Stomach (tissue), 4 donors: ENCODE data around the gene STUM.

Source experiments
- CTCF ChIP-seq, 7 experiments: fragments of 450-650 bp in 4 of 7; fragments of 200-600 bp in 3 of 7; sonication (generic) in 3 of 7; IDR thresholded peaks; one replicate each; pipeline ENCODE4 v1.5.1; 2016 to 2019; ENCODE audit warnings: antibody characterized with exemption in 7 of 7, control low read depth in 2 of 7, mild to moderate bottlenecking in 1 of 7
- POLR2A ChIP-seq, 4 donors: fragments of 450-650 bp; IDR thresholded peaks; one replicate each; pipeline ENCODE4 v1.6.1; 2016; ENCODE audit warnings: antibody characterized with exemption in 4 of 4, control low read depth in 2 of 4, mild to moderate bottlenecking in 1 of 4, moderate library complexity in 1 of 4
- POLR2AphosphoS5 ChIP-seq, 3 donors: sonication (generic); formaldehyde crosslinking; IDR thresholded peaks; one replicate each; pipeline ENCODE4 v1.6.1; 2016; ENCODE audit warnings: antibody characterized with exemption in 3 of 3

GRCh38 chr1:226560243-226560642, 11.7 kb downstream of the STUM start:
- TF ChIP-seq POLR2AphosphoS5 (IDR thresholded peaks at IDR 0.05): no peak
- no peak for TF ChIP-seq CTCF (IDR thresholded peaks at IDR 0.05)
- no peak for TF ChIP-seq POLR2A (IDR thresholded peaks at IDR 0.05)
